ENCODE measurements around the gene SLC25A12.

- TF ChIP-seq, protein P1, sequence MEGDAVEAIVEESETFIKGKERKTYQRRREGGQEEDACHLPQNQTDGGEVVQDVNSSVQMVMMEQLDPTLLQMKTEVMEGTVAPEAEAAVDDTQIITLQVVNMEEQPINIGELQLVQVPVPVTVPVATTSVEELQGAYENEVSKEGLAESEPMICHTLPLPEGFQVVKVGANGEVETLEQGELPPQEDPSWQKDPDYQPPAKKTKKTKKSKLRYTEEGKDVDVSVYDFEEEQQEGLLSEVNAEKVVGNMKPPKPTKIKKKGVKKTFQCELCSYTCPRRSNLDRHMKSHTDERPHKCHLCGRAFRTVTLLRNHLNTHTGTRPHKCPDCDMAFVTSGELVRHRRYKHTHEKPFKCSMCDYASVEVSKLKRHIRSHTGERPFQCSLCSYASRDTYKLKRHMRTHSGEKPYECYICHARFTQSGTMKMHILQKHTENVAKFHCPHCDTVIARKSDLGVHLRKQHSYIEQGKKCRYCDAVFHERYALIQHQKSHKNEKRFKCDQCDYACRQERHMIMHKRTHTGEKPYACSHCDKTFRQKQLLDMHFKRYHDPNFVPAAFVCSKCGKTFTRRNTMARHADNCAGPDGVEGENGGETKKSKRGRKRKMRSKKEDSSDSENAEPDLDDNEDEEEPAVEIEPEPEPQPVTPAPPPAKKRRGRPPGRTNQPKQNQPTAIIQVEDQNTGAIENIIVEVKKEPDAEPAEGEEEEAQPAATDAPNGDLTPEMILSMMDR (IDR thresholded peaks at IDR 0.05; ENCODE audit: low read depth, low read length) = no peak
- TF ChIP-seq MAX (IDR thresholded peaks at IDR 0.05; ENCODE audit: low read depth, low read length) (no peak), POLR2A (IDR thresholded peaks at IDR 0.05; ENCODE audit: extremely low read depth, insufficient read length) (no peak), MYC (IDR thresholded peaks at IDR 0.05; ENCODE audit: low read depth, low read length) (no peak)
Measured at GRCh38 chr2:171909266-171909665, 15.2 kb upstream of the SLC25A12 start.
